ENCODE data around the gene PARD3.

Gene PARD3

DNA sequence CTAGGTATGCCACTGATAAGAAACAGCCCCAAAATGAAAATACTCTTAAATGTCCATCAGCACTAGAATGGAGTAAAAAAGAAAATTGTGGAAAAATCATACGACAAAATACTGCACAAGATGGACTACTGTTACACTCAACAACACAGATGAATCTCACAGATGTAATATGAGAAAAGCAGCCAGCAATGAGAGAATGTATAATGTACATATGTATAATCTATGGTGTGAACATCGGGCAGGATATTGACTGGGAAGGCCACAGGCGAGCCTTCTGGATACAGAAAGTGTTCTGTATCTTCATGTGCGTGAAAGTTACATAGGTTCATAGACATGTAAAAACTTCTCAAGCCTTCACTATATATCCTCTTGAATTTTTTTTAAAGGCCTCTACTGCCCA, 212.6 kb downstream of the PARD3 start:
- Histone ChIP-seq H3K36me3 (ENCODE audit: control insufficient read depth, insufficient read depth, low read length) (no peaks in the 10 kb centered on the region), H3K4me3 (replicated peaks; ENCODE audit: low read depth, low read length) (no peak overlapping the region), H3K27me3 (replicated peaks; ENCODE audit: control insufficient read depth, insufficient read depth, low read length) (no peaks in the 10 kb centered on the region)
- no peak for DNase-seq (ENCODE audit: extremely low read depth, insufficient read length)
- TF ChIP-seq, protein P1, sequence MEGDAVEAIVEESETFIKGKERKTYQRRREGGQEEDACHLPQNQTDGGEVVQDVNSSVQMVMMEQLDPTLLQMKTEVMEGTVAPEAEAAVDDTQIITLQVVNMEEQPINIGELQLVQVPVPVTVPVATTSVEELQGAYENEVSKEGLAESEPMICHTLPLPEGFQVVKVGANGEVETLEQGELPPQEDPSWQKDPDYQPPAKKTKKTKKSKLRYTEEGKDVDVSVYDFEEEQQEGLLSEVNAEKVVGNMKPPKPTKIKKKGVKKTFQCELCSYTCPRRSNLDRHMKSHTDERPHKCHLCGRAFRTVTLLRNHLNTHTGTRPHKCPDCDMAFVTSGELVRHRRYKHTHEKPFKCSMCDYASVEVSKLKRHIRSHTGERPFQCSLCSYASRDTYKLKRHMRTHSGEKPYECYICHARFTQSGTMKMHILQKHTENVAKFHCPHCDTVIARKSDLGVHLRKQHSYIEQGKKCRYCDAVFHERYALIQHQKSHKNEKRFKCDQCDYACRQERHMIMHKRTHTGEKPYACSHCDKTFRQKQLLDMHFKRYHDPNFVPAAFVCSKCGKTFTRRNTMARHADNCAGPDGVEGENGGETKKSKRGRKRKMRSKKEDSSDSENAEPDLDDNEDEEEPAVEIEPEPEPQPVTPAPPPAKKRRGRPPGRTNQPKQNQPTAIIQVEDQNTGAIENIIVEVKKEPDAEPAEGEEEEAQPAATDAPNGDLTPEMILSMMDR (IDR thresholded peaks at IDR 0.05; ENCODE audit: insufficient read depth, low read length, poor library complexity, severe bottlenecking): no peak

DNA sequence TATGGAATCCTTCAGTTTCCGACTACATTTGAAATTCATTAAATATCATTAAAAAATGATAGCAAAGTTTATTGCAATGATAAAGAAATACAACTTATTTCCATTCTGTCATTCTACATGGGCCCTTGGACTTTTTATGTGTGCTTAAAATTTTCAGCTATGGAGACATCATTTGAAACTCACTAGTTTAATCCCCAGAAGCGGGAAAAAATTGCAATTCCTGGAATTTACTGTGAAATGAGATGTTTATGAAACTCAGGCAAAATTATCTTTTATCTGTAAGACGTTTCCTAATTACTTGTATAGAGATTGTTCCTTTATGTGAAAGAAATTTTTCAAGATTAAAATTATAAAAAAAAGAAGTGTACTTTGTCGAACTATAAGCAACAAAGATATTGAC, 213.4 kb downstream of the PARD3 start:
- TF ChIP-seq, protein P1 (IDR thresholded peaks at IDR 0.05; ENCODE audit: insufficient read depth, low read length, poor library complexity, severe bottlenecking): no peak
- no peak for DNase-seq (ENCODE audit: extremely low read depth, insufficient read length)
- no peaks in the 10 kb centered on the region for H3K27me3 ChIP-seq (replicated peaks; ENCODE audit: control insufficient read depth, insufficient read depth, low read length)
- no peak overlapping the region for H3K4me3 ChIP-seq (replicated peaks; ENCODE audit: low read depth, low read length)
- H3K36me3 ChIP-seq (ENCODE audit: control insufficient read depth, insufficient read depth, low read length): no peaks in the 10 kb centered on the region

DNA sequence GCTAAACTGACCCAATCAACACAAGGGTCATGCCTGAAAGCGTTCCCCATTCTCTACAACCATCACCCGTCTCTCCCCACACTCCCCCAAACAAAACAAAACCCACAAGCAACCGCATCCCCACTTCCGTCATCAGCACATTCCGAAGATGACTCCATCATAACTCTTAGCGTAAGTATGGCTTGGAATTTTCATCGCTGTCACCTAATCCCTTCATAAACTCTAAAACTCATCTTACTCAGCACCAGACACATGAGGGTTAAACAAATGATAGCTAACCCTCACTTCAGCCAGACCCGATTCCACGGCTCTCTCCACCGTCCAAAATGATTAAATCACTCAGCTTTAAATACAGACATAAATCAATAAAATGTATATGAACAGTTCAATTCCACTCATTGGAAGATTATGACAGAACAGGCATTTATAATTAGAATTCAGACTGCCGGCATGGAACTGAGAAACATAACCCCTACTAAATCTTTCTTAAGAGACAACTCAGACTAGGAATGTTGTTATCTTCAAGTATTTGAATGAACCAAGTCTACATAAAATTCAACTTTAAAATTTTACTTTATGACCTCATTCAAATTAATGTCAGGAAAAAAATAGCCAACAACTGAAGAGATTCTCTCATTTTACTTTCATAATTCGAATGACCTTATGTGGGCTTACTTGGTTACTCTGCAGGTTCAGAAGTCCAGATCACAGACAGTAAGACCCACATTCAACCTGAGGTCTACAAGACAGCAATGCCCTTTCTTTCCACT, 215.9 kb downstream of the PARD3 start:
- no peak for DNase-seq (ENCODE audit: extremely low read depth, insufficient read length)
- TF ChIP-seq, protein P1 (IDR thresholded peaks at IDR 0.05; ENCODE audit: insufficient read depth, low read length, poor library complexity, severe bottlenecking): no peak
- H3K4me3 ChIP-seq (replicated peaks; ENCODE audit: low read depth, low read length): no peak overlapping the region
- H3K36me3 ChIP-seq (ENCODE audit: control insufficient read depth, insufficient read depth, low read length): no peaks in the 10 kb centered on the region
- H3K27me3 ChIP-seq (replicated peaks; ENCODE audit: control insufficient read depth, insufficient read depth, low read length): no peaks in the 10 kb centered on the region; the same call in 1 of the 2 replicates

DNA sequence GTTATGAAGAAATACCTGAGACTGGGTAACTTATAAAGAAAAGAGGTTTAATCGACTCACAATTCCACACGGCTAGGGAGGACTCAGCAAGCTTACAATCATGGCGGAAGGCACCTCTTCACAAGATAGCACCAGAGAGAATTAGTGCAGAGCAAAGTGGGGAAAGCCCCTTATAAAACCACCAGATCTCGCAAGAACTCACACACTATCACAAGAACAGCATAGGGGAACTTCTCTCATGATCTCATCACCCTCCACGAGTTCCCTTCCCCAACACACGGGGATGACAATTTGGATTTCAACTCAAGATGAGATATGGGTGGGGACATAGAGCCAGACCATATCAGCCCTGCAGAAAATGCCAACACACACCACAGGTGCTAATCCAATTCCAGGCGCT, 218.7 kb downstream of the PARD3 start:
- Histone ChIP-seq H3K4me3 (replicated peaks; ENCODE audit: low read depth, low read length) (no peak overlapping the region), H3K27me3 (replicated peaks; ENCODE audit: control insufficient read depth, insufficient read depth, low read length) (no peaks in the 10 kb centered on the region; the same call in 1 of the 2 replicates), H3K36me3 (ENCODE audit: control insufficient read depth, insufficient read depth, low read length) (no peaks in the 10 kb centered on the region)
- TF ChIP-seq, protein P1 (IDR thresholded peaks at IDR 0.05; ENCODE audit: insufficient read depth, low read length, poor library complexity, severe bottlenecking): no peak
- DNase-seq (ENCODE audit: extremely low read depth, insufficient read length): no peak

DNA sequence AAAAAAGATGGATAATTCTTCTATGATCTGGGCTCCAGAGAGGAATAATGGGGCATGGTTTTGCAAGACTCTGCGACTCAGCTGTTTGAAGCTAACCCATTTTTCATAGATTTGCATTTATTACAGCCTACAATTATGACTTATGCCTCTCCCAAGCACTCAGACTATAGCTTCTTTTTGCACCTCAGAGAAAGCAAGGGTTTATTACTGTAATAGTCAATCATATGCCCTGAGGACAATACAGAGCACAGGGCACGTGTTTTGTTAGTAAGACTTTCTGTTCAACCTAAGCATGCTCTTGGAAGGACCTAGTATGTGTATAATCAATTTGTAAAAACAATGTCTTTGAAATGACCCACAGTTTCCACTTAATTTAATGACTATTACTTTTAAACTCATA, 221.2 kb downstream of the PARD3 start:
- no peaks in the 10 kb centered on the region for H3K36me3 ChIP-seq (ENCODE audit: control insufficient read depth, insufficient read depth, low read length)
- H3K27me3 ChIP-seq (replicated peaks; ENCODE audit: control insufficient read depth, insufficient read depth, low read length): no peaks in the 10 kb centered on the region; the same call in 1 of the 2 replicates
- DNase-seq (ENCODE audit: extremely low read depth, insufficient read length): no peak
- TF ChIP-seq, protein P1 (IDR thresholded peaks at IDR 0.05; ENCODE audit: insufficient read depth, low read length, poor library complexity, severe bottlenecking): no peak
- H3K4me3 ChIP-seq (replicated peaks; ENCODE audit: low read depth, low read length): no peak overlapping the region

All from GM06990 (cell line).